ENCODE results near the gene CHRND.

DNA sequence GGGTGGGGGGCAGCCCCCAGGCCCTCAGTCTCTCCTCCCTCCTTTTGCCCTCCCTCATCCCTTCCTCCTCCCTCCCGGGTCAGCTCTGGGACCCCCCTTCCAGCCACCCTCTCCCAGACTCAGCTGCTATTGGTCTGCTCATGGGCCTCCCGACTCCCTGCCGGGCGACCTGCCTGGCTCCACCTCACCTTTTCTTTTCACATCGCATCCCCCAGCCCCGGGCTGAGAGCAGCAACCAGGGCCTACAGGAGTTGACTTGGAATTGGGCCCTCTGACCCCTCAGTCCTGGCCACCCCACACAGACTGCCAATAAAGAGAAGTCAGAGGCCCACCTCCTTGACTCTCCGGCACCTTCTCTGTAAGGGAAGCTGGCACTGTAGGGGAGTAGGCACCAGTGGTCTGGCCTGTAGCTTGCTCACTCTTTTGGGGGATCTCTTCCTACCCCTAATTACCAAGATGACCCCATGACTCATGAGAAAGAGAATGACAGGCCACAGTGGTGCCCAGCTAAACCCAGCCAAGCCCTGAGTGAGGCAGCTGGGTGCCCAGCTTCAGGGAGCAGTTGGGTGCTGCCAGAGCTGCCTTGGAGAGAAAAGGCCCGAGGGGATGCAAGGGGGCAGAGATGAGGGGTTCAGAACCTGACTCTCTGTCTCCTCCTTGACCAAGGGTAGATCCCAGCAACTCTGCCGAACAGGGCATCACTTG lies 36.3 kb upstream of the CHRND start:
- TF ChIP-seq, protein P1, sequence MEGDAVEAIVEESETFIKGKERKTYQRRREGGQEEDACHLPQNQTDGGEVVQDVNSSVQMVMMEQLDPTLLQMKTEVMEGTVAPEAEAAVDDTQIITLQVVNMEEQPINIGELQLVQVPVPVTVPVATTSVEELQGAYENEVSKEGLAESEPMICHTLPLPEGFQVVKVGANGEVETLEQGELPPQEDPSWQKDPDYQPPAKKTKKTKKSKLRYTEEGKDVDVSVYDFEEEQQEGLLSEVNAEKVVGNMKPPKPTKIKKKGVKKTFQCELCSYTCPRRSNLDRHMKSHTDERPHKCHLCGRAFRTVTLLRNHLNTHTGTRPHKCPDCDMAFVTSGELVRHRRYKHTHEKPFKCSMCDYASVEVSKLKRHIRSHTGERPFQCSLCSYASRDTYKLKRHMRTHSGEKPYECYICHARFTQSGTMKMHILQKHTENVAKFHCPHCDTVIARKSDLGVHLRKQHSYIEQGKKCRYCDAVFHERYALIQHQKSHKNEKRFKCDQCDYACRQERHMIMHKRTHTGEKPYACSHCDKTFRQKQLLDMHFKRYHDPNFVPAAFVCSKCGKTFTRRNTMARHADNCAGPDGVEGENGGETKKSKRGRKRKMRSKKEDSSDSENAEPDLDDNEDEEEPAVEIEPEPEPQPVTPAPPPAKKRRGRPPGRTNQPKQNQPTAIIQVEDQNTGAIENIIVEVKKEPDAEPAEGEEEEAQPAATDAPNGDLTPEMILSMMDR (IDR thresholded peaks at IDR 0.05; ENCODE audit: insufficient read depth, low read length): no peak
- TF ChIP-seq GABPA (IDR thresholded peaks at IDR 0.05; ENCODE audit: low read depth): no peak
